ENCODE measurements around the gene PIGM. TPM values are rescaled to one million over a fixed set of nuclear protein-coding genes. Genes with fewer than 3 reads are reported as not detected.

PIGM gene
- total and polyA plus RNA-seq, 2 experiments from 2014 or later: 5.0 TPM

DNA sequence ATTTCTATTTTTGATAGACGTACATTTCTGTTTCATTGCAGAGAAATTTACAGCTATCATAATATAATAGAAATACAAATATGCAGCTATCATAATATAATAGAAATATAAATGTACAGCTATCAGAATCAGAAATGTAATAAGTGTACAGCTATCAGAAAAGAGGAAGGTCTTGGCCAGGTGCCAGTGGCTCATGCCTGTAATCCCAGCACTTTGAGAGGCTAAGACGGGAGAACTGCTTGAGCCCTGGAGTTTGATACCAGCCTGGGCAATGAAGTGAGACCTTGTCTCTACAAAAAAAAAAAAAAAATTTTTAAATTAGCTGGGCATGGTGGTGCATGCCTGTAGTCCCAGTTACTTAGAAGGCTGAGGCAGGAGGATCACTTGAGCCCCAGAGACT is 37.9 kb downstream of the PIGM start:
- Mint-ChIP-seq H3K9me3 (no peaks in the 10 kb centered on the region), H3K36me3 (ENCODE audit: low read depth) (no peaks in the 10 kb centered on the region), H3K27me3 (ENCODE audit: insufficient read depth, low read depth, poor library complexity) (peaks cover 2% of the 10 kb centered on the region), H3K4me1 (peaks cover 15% of the 10 kb centered on the region; the same call in 2 of the 3 replicates), H3K4me3 (no peak overlapping the region), H3K27ac (no peak overlapping the region)
- Histone ChIP-seq H3K79me2 (replicated peaks; ENCODE audit: insufficient read depth) (no peaks in the 10 kb centered on the region), H3F3A (replicated peaks; ENCODE audit: low read depth) (no peaks in the 10 kb centered on the region), H3K9me2 (ENCODE audit: insufficient read depth) (peaks cover 6% of the 10 kb centered on the region; the same call in 1 of the 2 replicates), H3K27me3 (ENCODE audit: insufficient read depth) (no peaks in the 10 kb centered on the region), H3K4me1 (ENCODE audit: insufficient read depth) (peaks cover 13% of the 10 kb centered on the region), H3K4me3 (no peak overlapping the region), H2AFZ (no peak overlapping the region), H3K36me3 (ENCODE audit: insufficient read depth) (no peaks in the 10 kb centered on the region), H4K20me1 (replicated peaks; ENCODE audit: insufficient read depth) (no peaks in the 10 kb centered on the region), H3K27ac (ENCODE audit: low read depth) (no peak overlapping the region), H3K4me2 (no peak overlapping the region)
- no peak for TF ChIP-seq STAT1 (IDR thresholded peaks at IDR 0.05; ENCODE audit: unreplicated experiment)
- no peak for TF ChIP-seq NANOG (IDR thresholded peaks at IDR 0.05; ENCODE audit: borderline replicate concordance)
- no peak for TF ChIP-seq POLR2AphosphoS5 (IDR thresholded peaks at IDR 0.05; ENCODE audit: low read depth)
- no peak for TF ChIP-seq ZNF331 (CRISPR knock-in tag; IDR thresholded peaks at IDR 0.05; ENCODE audit: low read depth)
- TF ChIP-seq ZNF114 (CRISPR knock-in tag; IDR thresholded peaks at IDR 0.05): no peak
- no peak for TF ChIP-seq EZH2phosphoT487 (IDR thresholded peaks at IDR 0.05; ENCODE audit: unreplicated experiment)
- TF ChIP-seq, protein P1, sequence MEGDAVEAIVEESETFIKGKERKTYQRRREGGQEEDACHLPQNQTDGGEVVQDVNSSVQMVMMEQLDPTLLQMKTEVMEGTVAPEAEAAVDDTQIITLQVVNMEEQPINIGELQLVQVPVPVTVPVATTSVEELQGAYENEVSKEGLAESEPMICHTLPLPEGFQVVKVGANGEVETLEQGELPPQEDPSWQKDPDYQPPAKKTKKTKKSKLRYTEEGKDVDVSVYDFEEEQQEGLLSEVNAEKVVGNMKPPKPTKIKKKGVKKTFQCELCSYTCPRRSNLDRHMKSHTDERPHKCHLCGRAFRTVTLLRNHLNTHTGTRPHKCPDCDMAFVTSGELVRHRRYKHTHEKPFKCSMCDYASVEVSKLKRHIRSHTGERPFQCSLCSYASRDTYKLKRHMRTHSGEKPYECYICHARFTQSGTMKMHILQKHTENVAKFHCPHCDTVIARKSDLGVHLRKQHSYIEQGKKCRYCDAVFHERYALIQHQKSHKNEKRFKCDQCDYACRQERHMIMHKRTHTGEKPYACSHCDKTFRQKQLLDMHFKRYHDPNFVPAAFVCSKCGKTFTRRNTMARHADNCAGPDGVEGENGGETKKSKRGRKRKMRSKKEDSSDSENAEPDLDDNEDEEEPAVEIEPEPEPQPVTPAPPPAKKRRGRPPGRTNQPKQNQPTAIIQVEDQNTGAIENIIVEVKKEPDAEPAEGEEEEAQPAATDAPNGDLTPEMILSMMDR (conservative IDR thresholded peaks at IDR 0.05; ENCODE audit: low read depth in 2 of 2): no peak
- TF ChIP-seq, protein P2, sequence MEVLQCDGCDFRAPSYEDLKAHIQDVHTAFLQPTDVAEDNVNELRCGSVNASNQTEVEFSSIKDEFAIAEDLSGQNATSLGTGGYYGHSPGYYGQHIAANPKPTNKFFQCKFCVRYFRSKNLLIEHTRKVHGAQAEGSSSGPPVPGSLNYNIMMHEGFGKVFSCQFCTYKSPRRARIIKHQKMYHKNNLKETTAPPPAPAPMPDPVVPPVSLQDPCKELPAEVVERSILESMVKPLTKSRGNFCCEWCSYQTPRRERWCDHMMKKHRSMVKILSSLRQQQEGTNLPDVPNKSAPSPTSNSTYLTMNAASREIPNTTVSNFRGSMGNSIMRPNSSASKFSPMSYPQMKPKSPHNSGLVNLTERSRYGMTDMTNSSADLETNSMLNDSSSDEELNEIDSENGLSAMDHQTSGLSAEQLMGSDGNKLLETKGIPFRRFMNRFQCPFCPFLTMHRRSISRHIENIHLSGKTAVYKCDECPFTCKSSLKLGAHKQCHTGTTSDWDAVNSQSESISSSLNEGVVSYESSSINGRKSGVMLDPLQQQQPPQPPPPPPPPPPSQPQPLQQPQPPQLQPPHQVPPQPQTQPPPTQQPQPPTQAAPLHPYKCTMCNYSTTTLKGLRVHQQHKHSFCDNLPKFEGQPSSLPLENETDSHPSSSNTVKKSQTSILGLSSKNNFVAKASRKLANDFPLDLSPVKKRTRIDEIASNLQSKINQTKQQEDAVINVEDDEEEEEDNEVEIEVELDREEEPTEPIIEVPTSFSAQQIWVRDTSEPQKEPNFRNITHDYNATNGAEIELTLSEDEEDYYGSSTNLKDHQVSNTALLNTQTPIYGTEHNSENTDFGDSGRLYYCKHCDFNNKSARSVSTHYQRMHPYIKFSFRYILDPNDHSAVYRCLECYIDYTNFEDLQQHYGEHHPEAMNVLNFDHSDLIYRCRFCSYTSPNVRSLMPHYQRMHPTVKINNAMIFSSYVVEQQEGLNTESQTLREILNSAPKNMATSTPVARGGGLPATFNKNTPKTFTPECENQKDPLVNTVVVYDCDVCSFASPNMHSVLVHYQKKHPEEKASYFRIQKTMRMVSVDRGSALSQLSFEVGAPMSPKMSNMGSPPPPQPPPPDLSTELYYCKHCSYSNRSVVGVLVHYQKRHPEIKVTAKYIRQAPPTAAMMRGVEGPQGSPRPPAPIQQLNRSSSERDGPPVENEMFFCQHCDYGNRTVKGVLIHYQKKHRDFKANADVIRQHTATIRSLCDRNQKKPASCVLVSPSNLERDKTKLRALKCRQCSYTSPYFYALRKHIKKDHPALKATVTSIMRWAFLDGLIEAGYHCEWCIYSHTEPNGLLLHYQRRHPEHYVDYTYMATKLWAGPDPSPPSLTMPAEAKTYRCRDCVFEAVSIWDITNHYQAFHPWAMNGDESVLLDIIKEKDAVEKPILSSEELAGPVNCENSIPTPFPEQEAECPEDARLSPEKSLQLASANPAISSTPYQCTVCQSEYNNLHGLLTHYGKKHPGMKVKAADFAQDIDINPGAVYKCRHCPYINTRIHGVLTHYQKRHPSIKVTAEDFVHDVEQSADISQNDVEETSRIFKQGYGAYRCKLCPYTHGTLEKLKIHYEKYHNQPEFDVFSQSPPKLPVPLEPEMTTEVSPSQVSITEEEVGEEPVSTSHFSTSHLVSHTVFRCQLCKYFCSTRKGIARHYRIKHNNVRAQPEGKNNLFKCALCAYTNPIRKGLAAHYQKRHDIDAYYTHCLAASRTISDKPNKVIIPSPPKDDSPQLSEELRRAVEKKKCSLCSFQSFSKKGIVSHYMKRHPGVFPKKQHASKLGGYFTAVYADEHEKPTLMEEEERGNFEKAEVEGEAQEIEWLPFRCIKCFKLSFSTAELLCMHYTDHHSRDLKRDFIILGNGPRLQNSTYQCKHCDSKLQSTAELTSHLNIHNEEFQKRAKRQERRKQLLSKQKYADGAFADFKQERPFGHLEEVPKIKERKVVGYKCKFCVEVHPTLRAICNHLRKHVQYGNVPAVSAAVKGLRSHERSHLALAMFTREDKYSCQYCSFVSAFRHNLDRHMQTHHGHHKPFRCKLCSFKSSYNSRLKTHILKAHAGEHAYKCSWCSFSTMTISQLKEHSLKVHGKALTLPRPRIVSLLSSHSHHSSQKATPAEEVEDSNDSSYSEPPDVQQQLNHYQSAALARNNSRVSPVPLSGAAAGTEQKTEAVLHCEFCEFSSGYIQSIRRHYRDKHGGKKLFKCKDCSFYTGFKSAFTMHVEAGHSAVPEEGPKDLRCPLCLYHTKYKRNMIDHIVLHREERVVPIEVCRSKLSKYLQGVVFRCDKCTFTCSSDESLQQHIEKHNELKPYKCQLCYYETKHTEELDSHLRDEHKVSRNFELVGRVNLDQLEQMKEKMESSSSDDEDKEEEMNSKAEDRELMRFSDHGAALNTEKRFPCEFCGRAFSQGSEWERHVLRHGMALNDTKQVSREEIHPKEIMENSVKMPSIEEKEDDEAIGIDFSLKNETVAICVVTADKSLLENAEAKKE (CRISPR knock-in tag; IDR thresholded peaks at IDR 0.05): no peak
- TF ChIP-seq, protein P3, sequence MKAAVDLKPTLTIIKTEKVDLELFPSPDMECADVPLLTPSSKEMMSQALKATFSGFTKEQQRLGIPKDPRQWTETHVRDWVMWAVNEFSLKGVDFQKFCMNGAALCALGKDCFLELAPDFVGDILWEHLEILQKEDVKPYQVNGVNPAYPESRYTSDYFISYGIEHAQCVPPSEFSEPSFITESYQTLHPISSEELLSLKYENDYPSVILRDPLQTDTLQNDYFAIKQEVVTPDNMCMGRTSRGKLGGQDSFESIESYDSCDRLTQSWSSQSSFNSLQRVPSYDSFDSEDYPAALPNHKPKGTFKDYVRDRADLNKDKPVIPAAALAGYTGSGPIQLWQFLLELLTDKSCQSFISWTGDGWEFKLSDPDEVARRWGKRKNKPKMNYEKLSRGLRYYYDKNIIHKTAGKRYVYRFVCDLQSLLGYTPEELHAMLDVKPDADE (IDR thresholded peaks at IDR 0.05): no peak
- TF ChIP-seq, protein P4, sequence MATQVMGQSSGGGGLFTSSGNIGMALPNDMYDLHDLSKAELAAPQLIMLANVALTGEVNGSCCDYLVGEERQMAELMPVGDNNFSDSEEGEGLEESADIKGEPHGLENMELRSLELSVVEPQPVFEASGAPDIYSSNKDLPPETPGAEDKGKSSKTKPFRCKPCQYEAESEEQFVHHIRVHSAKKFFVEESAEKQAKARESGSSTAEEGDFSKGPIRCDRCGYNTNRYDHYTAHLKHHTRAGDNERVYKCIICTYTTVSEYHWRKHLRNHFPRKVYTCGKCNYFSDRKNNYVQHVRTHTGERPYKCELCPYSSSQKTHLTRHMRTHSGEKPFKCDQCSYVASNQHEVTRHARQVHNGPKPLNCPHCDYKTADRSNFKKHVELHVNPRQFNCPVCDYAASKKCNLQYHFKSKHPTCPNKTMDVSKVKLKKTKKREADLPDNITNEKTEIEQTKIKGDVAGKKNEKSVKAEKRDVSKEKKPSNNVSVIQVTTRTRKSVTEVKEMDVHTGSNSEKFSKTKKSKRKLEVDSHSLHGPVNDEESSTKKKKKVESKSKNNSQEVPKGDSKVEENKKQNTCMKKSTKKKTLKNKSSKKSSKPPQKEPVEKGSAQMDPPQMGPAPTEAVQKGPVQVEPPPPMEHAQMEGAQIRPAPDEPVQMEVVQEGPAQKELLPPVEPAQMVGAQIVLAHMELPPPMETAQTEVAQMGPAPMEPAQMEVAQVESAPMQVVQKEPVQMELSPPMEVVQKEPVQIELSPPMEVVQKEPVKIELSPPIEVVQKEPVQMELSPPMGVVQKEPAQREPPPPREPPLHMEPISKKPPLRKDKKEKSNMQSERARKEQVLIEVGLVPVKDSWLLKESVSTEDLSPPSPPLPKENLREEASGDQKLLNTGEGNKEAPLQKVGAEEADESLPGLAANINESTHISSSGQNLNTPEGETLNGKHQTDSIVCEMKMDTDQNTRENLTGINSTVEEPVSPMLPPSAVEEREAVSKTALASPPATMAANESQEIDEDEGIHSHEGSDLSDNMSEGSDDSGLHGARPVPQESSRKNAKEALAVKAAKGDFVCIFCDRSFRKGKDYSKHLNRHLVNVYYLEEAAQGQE (IDR thresholded peaks at IDR 0.05; ENCODE audit: unreplicated experiment): no peak
- TF ChIP-seq EZH2 (IDR thresholded peaks at IDR 0.05; ENCODE audit: low read depth, unreplicated experiment): no peak
- no peak for TF ChIP-seq JUNB (IDR thresholded peaks at IDR 0.05; ENCODE audit: unreplicated experiment)
- no peak for TF ChIP-seq CREB1 (CRISPR knock-in tag; IDR thresholded peaks at IDR 0.05; ENCODE audit: low read depth)
- DNase-seq (ENCODE audit: low spot score) (no peak), ATAC-seq (no peak)

Measured in GM23338 (cell line).